ENCODE data around the gene STAT4.

The STAT4 gene

DNA sequence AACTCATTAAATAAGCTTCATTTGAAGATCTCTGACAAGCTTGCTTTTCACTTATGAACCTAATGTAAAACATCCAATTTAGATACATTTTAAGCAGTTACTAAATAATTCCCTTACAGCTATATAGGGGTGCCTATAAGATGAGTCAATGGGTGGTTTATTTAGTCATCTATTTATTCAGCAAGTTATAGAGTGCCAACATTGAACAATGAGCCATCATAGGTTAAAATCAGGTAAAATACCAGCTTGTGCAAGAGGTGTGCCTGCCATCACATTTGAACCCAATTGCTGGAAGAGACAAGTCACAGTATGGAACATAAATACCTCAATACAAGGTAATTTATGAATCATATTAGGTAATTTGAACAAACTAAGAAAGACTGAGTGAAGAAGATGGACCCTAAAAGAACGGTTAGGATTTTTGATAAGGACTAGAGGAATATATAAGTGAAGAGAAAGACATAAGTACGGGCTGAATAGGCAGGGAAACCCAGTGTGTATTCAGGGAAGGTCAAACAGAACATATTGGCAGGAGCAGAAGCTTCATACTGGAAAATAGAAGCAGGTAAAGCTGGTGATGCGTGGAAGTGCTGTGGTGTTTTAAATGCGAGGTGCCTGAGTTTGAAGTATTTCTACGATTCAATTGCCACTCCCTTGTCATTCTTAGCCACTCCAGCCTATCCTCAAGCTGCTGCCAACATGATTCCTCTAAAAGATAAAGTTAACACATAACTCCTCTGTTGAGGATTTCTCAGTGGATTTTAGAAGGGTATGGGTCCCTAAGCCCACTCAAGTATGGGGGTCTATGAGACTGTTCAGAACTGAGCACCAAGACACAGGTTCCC, 18.9 kb upstream of the STAT4 start:
- DNase-seq (ENCODE audit: low spot score) = no peak
- Histone ChIP-seq H3K4me3 (no peak overlapping the region), H3K27ac (no peak overlapping the region)
- TF ChIP-seq, protein P1, sequence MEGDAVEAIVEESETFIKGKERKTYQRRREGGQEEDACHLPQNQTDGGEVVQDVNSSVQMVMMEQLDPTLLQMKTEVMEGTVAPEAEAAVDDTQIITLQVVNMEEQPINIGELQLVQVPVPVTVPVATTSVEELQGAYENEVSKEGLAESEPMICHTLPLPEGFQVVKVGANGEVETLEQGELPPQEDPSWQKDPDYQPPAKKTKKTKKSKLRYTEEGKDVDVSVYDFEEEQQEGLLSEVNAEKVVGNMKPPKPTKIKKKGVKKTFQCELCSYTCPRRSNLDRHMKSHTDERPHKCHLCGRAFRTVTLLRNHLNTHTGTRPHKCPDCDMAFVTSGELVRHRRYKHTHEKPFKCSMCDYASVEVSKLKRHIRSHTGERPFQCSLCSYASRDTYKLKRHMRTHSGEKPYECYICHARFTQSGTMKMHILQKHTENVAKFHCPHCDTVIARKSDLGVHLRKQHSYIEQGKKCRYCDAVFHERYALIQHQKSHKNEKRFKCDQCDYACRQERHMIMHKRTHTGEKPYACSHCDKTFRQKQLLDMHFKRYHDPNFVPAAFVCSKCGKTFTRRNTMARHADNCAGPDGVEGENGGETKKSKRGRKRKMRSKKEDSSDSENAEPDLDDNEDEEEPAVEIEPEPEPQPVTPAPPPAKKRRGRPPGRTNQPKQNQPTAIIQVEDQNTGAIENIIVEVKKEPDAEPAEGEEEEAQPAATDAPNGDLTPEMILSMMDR (IDR thresholded peaks at IDR 0.05) = no peak

DNA sequence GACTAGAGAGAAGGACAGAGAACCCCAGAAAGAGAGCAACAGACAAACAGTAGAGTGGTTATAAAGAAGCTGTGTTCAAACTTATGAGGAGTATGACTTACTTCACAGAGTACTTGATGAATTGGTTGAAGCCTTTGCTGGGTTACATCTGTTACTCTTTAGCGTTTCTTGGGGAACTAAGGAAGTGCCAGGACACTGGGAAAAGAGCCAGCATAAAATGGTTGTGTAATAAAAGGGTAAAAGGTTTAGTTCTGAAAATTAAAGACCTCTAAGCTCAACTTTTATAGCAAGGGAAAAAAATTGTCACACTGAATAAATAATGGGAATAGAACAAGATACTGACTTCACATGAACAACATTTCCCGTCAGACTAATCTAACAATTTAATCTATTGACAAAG, 17.0 kb upstream of the STAT4 start:
- DNase-seq (ENCODE audit: low spot score) = no peak
- Histone ChIP-seq H3K27ac (no peak overlapping the region), H3K4me3 (no peak overlapping the region)

GRCh38 chr2:191166756-191167445, 16.1 kb upstream of the STAT4 start:
- TF ChIP-seq, protein P1 (IDR thresholded peaks at IDR 0.05) = no peak
- Histone ChIP-seq H3K4me3 (no peak overlapping the region), H3K27ac (peak overlapping the region in 1 of 2 donors; percentile 5)

More for the DNA sequence above, 17.0 kb upstream of the STAT4 start:
- TF ChIP-seq, protein P1 (IDR thresholded peaks at IDR 0.05) = no peak

DNA sequence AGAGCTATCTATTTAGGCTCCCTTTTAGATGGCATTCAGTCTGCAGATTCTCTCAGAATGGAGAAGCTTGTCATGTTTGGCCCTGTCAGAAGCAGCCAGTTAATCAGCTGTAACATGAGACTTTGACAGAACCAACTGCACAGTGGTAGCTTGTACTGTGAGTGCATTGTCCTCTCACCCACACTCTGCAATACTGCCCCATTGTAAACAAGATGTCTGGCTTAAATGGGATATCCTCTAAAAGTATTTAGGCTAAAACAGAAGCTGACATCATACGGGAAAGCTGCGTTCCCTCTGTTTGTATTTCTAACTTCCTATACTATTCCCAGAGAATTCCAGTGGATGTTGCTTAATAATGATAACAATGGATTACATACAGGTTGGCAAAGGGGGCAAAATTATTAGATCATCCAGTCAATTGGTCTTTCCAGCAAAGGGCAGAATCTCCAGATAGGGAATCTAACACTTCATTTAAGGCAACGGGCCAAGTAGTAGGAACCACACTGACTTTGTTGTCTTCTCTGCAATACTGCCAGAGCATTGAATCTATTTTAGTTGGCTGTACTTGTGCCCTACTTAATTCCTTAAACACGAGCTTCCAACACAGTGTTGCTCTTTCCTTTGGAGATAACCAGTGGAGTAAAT, 15.4 kb upstream of the STAT4 start:
- TF ChIP-seq, protein P1 (IDR thresholded peaks at IDR 0.05) = no peak
- DNase-seq (ENCODE audit: low spot score) = no peak
- Histone ChIP-seq H3K27ac (peak overlapping the region in 1 of 2 donors; percentile 5), H3K4me3 (no peak overlapping the region)

More at GRCh38 chr2:191166756-191167445, 16.1 kb upstream of the STAT4 start:
- DNase-seq (ENCODE audit: low spot score) = no peak

- TF ChIP-seq, protein P1 (IDR thresholded peaks at IDR 0.05) = peak; percentile 41
- no peak for DNase-seq (ENCODE audit: low spot score)
- H3K27ac ChIP-seq = no peak overlapping the region
- H3K4me3 ChIP-seq = no peak overlapping the region
Observed at GRCh38 chr2:191165176-191165643, 14.4 kb upstream of the STAT4 start.

- no peak for DNase-seq (ENCODE audit: low spot score)
- TF ChIP-seq, protein P1 (IDR thresholded peaks at IDR 0.05) = no peak
- H3K4me3 ChIP-seq = no peak overlapping the region
- H3K27ac ChIP-seq = no peak overlapping the region
Observed at GRCh38 chr2:191158747-191159146, 8.0 kb upstream of the STAT4 start.
